Urinary bladder (tissue), 4 donors: ENCODE measurements around the gene B4GALT1. TPM values are rescaled to one million over a fixed set of nuclear protein-coding genes. Genes with fewer than 3 reads are reported as not detected.
"Not testable (repeated sequence)": the region's sequence is repeated elsewhere in the genome, so short reads cannot be mapped to it uniquely, and the experiment has no call there.

Experiments used
- DNase-seq: peaks from one replicate; pipeline ENCODE4 v3.0.0-alpha.2; 2015; ENCODE audit errors: extremely low spot score
- H3K27ac ChIP-seq: one replicate; pipeline ENCODE4 v1.5.1; 2013; ENCODE audit warnings: low read depth, mild to moderate bottlenecking, moderate library complexity
- H3K36me3 ChIP-seq: one replicate; pipeline ENCODE4 v1.6.1; 2013; ENCODE audit warnings: mild to moderate bottlenecking, moderate library complexity; ENCODE audit not compliant: insufficient read depth
- H3K4me1 ChIP-seq: one replicate; pipeline ENCODE4 v1.6.1; 2013; ENCODE audit warnings: mild to moderate bottlenecking, moderate library complexity; ENCODE audit not compliant: insufficient read depth
- H3K4me3 ChIP-seq: one replicate; pipeline ENCODE4 v1.5.1; 2013; ENCODE audit warnings: low read depth, low read length
- WGBS: extraction: QIAGEN DNeasy Blood & Tissue Kit; methylation state at CpG from one replicate; pipeline ENCODE4 v1.1.7; 2013; 5-methylcytosine and 5-hydroxymethylcytosine counted together
- polyA plus RNA-seq: library from polyadenylated mRNA; stranded (reverse); fragments of 200-250 nt; gene quantifications from one replicate; pipeline ENCODE4 v1.2.3, GENCODE V29; 2013
- total RNA-seq: library from RNA; depleted of rRNA; stranded (reverse); fragments of >200 nt; gene quantifications from one replicate; pipeline ENCODE4 v1.2.3, GENCODE V29; 2014
- donor health status: healthy with polysubstance abuse.
- donor health status: healthy.

The B4GALT1 gene
- total and polyA plus RNA-seq, 2 donors: 36.4 to 57.7 TPM

DNA sequence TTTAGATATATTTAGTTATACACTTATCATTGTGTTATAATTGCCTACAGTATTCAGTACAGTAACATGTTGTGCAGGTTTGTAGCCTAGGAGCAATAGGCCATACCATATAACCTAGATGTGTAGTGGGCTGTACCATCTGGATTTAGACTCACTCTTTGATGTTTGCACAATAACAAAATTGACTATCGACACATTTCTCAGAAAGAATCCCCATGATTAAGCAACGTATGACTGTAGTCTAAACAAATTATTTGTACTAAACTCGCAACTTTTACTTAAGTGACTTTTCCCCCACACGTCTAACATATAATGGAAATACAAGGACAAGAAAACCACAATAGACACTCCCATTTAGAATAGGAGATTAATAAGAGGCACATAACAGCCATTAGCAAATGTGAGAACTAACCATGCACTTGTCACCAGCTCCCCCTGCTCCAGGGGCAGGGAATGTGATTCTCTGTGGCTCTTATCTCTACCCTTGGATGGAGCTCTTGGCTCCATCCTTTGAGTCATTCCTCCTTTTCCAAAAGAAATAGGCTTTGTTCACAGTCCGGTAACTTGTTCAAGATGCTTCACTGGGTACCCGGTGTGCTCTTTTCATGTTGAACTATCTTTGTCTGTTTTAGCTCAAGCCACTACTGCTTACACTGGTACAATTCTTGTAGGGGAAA is 8.7 kb upstream of the B4GALT1 start:
- no peak overlapping the region for H3K27ac ChIP-seq
- 84% methylated on average over 6 of the region's 6 CpGs for WGBS
- no peak overlapping the region for H3K4me3 ChIP-seq
- H3K36me3 ChIP-seq: no peaks in the 10 kb centered on the region
- DNase-seq: no peak
- no peaks in the 10 kb centered on the region for H3K4me1 ChIP-seq

DNA sequence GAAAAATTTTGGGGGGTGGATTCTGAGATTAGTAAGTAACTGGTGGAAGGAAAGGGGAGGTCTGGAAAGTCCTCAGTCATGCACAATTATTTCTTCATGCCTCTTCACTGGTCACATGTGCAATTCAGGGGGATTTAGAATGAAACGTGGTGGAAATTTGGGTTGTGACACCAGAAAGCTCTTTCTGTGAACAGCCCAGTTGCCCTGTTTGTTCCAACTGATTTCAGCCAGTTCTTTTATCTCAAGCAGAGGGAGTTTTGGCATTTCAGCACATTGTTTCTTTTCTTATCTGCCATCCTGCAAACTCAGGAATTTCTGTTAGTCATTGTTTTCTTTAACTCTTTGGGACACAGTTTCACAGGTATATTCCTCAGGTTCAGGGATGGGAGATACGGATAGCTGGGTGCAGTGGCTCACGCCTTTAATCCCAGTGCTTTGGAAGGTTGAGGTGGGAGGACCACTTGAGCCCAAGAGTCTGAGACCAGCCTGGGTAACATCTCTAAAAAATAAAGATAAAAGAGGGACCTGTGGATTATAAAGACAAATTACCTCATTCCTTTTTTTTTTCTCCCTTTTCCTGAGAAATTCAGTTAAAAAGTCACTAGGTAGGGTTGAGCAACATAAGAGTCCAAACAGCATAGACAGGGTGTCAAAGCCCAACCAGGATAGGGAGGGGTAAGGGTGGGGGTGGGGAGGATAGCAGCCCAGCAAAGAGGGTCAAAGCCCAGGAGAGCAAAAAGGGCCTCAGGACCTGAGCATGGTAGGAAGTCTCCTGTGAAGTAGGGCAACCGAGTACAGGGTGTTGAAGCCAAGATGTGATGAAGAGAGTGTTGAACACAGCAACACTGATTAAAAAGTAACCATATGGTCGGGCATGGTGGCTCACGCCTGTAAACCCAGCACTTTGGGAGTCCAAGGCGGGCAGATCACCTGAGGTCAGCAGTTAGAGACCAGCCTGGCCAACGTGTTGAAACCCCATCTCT is 5.4 kb upstream of the B4GALT1 start:
- Histone ChIP-seq H3K27ac (no peak overlapping the region), H3K36me3 (no peaks in the 10 kb centered on the region), H3K4me3 (no peak overlapping the region), H3K4me1 (no peaks in the 10 kb centered on the region)
- no peak for DNase-seq
- 79% methylated on average over 8 of the region's 8 CpGs for WGBS

DNA sequence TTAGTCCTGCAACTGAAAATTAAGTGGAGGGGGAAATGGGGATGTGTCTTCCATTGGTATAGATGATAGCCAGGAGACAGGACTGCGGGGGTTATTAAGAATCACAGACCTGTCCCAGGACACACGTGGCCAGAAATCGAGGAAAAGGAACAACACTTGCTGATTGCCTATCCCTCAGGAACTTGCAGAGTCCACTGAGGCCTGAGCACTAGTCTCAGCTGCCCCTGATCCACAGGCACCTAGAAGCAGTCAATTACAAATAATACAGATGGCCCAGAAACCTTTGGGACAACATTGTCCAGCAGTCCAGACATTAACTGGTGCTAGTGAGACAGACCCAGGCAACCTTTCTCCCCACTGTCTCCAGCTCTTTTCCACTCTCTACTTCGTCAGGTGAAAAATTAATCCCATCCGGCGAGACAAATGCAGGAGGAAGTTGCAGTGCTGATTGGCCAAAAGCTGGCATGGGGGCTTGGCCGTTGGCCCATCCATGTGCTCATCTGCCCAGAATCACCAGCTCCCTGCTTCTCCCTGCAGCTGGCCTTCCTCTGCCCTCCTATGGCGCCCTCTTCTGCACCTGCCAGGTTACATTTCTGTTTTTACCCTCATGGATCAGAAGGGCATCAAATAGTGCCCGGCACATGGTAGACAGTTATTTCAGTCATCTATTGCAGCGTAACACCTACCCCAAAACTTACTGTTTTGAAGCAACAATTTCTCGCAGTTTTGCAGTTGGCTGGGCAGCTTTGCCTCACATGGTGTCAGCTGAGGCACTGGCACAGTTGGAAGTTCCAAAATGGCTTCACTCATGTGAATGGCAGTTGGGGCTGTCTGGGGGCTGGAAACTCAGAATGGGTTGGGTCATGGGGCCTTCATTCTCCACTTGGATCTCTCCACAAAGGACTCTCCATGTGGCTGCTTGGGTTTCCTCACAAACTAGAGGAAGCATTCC is 3.6 kb upstream of the B4GALT1 start:
- H3K36me3 ChIP-seq: no peaks in the 10 kb centered on the region
- H3K27ac ChIP-seq: no peak overlapping the region
- no peaks in the 10 kb centered on the region for H3K4me1 ChIP-seq
- 77% methylated on average over 11 of the region's 11 CpGs for WGBS
- no peak for DNase-seq
- no peak overlapping the region for H3K4me3 ChIP-seq

DNA sequence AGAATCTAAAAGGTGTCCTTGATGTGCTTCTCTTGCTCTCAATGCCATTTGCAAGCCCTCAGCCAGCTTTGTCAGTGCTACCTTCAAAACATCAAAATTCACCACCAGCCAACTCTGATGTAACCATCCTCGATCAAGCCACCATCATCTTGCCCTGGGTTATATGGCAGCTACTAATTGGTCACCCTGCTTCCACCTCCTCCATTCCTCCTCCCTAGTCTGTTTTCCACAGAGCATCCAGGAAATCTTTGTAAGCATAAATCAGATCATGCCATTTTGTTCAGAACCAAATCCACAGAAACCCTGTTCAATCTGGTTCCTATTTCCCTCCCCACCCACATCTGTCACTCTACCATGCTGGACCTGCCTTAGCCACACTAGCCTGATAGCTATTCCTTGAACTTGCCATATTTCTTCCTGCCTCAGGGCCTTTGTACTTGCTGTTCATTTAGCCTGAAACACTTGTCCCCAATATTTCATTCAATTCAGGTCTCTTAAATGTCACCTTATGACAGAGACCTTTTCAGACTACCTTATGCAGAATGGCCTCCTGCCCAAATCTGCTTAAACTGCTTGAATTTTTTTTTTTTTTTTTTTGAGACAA is 1.9 kb upstream of the B4GALT1 start:
- no peaks in the 10 kb centered on the region for H3K36me3 ChIP-seq
- no peak overlapping the region for H3K4me3 ChIP-seq
- whole genome bisulfite sequencing: 75% methylated on average over 1 of the region's 1 CpG
- no peak for DNase-seq
- H3K4me1 ChIP-seq: no peaks in the 10 kb centered on the region
- H3K27ac ChIP-seq: no peak overlapping the region

DNA sequence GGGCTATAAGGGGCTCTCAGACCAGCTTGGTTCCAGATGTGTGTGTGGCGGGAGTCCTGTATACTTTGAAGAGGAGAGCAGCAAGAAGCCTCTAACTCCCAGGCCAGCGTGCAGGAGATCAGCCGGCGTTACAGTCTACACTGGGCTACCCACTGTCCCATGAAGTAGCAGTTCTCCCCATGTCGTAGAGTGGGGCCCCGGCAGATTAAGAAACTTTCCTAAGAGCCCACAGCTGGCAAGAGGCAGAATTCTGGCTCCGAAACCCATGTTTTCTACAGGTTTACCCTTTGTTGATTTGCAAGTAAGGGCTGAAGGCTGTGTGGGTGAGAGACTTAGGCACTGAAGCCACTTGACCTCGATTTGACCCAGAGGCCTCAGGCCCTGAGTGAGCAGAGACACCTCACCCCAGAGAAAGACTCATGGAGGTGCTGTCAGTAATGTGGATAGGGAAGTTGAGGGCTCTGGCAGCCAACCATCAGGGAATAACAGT is 881 bp upstream of the B4GALT1 start:
- no peak for DNase-seq
- peak overlapping the region; percentile 48 for H3K4me3 ChIP-seq
- no peaks in the 10 kb centered on the region for H3K36me3 ChIP-seq
- no peaks in the 10 kb centered on the region for H3K4me1 ChIP-seq
- WGBS: 37% methylated on average over 8 of the region's 8 CpGs
- H3K27ac ChIP-seq: peak overlapping the region; percentile 93

DNA sequence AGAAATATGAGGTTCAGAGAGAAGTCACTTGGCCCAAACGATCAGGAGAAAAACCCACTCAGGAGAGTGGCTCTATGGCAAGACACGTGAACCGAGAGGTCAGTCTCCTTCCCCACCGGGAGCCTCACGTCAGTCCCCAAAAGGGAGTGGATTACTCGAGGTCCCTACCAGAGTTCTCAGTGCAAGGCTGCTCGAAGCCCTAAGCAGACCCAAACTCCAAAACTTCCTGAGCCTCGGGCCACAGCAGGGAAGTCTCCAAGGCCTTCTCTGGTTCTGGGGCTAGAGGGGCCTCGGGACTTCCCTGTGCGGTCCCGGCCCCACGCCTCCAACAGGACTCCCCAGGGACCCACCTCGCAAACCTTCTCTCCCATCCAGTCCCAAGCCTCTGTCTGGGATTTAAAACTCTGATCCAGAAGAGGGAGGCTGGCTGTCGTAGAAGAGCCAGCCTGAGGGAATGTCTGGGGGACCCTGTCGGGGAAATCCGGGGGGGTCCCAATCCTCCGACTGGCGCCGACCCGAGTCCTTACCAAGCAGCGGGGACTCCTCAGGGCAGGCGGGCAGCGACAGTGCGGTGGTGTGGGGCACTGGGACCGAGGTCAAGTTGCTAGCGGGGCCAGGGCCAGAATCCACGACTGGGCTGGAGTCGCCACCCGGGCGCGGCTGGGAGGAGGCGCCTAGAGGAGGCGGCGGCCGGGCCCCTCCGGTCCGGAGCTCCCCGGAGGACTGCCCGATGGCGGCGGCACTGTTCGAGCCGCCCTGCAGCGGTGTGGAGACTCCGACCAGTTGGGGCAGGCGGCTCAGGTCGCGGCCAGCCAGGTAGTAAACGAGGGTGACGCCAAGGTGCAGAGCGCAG is 679 bp downstream of the B4GALT1 start:
- Histone ChIP-seq H3K4me3 (peak overlapping the region; percentile 70), H3K36me3 (no peaks in the 10 kb centered on the region), H3K27ac (peak overlapping the region; percentile 88), H3K4me1 (no peaks in the 10 kb centered on the region)
- DNase-seq: no peak
- WGBS: under 1% methylated on average over 51 of the region's 51 CpGs

DNA sequence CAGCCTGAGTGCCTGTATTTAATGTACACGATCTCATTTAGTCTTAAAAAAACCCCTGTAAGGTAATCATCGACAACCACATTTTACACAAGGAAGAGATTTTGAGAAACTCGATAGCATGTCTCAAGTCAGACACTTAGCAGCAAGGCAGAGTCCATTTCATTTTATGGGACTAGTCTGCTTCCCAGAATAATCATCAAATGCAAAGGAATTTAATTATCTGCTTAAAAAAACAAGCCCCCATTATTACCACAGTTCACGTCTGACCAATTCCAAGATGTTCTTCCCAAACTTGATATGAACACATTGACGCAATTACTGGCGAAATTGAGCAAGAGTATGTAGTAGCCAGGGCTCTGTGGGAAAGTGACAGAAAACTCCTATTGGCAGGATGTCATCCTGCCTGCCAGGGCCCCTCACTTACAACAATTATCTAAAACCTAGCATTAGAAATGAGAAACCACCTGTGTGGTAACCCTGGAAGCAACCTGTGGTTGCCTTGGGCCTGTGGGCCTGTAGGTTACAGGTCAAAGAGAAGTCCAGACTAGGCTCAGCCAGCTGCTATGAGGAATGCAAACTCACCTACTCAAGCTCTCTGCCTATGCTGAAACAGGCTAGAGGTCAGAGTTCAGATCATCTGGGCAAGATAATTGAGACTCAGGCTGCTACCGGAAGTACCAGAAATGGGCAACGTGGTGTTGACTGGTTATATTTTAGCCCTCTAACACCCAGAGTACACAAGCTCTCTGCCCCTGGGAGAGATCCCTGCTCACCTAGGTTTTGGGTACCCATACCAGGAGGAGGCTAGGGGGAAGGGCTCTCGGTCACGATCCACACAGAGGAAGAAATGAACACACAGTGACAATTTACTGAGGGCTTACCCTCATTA is 1.6 kb downstream of the B4GALT1 start:
- no peak for DNase-seq
- Histone ChIP-seq H3K36me3 (no peaks in the 10 kb centered on the region), H3K4me1 (no peaks in the 10 kb centered on the region), H3K27ac (peak overlapping the region; percentile 88), H3K4me3 (peak overlapping the region; percentile 70)
- 18% methylated on average over 10 of the region's 10 CpGs for WGBS

DNA sequence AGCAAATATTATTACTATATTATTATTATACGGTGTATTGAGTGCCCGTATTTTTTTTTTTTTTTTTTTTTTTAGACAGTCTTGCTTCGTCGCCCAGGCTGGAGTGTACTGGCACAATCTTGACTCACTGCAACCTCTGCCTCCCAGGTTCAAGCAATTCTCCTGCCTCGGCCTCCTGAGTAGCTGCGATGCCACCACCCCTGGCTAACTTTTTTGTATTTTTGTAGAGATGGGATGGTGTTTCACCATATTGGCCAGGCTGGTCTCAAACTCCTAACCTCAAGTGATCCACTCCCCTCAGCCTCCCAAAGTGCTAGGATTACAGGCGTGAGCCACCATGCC is 2.2 kb downstream of the B4GALT1 start:
- WGBS: 56% methylated on average over 7 of the region's 7 CpGs
- H3K27ac ChIP-seq: peak overlapping the region; percentile 88
- DNase-seq, H3K36me3 ChIP-seq, H3K4me1 ChIP-seq: not testable (repeated sequence)
- peak overlapping the region; percentile 70 for H3K4me3 ChIP-seq

DNA sequence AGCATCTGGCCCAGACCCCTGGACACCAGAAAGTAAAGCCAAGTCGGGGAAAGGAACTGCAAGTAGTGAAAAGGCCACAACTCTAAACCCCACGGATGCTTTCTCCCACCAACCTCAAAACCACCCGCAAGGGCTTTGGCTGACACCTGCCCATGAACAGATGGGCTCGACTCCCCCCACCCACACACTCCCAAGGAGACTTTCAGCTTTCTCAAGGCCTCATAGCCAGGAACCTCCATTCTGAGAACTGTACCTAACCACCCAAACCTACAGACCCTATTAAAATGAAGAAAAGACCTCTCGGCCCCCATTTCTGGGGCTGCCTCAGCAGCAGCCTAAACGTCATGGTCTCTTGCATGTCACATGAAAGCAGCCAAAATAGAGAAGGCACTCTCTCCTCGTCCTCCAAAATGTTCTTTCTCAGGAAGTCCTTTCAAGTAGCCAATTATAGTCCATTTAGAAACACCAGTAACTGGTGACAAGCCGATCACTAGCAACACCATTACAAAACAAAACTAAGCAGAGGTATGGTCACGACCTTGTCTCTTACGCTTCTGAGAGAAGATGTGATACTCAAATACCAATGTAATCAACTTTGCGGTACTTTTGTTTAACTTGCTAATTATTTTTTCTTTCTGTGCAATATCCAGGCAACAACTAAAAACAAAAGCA is 2.9 kb downstream of the B4GALT1 start:
- peak overlapping the region; percentile 81 for H3K27ac ChIP-seq
- WGBS: 37% methylated on average over 11 of the region's 11 CpGs
- no peaks in the 10 kb centered on the region for H3K36me3 ChIP-seq
- H3K4me3 ChIP-seq: peak overlapping the region; percentile 12
- no peak for DNase-seq
- H3K4me1 ChIP-seq: no peaks in the 10 kb centered on the region

DNA sequence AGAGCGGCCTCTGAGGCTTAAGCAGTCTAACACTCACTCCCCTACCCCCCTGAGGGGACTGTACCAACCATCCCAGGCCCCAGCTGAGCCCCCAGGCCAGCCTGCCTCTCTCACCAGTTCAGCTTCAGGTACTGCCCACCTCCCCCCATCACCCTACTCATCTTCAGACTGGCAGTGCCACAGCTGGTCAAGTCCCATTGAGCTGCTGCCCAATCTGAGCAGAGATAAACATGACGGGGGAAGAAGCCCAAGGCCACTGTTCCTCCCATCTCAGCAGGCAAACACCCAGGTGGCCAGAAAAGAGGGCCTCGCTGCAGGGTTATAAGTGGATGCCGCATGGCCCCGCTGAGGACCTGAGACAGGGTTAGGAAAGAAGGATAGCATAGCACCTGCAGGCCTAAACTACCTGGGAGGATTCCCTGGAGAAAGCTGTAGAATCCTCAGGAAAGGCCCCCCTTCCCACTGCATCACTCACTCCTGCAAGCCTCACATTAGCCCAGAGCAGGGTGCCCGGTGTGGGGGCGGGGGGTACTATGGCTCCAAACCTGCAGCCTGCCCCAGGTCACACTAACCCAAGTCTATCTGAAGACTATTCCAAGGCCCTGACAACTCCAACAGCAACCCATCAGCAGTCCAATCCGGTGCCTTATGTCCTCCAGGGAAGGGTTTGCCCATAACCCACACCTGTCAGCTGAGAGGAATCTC is 3.6 kb downstream of the B4GALT1 start:
- DNase-seq: no peak
- Histone ChIP-seq H3K36me3 (no peaks in the 10 kb centered on the region), H3K4me3 (no peak overlapping the region), H3K4me1 (peaks cover 2% of the 10 kb centered on the region), H3K27ac (peak overlapping the region; percentile 81)
- 85% methylated on average over 8 of the region's 8 CpGs for WGBS
